GM23338 (cell line): Measurements from ENCODE around the gene GNG7. TPM values are rescaled to one million over a fixed set of nuclear protein-coding genes. Genes with fewer than 3 reads are reported as not detected.

ENCODE experiments used
- ATAC-seq: fragments of 200-7000 bp; cut with Tn5 transposase; 3 replicates; pipeline ENCODE4 v1.9.1; 2020
- DNase-seq: peaks from one replicate; pipeline ENCODE4 v3.0.0-alpha.2; 2015; ENCODE audit warnings: low spot score
- H2AFZ ChIP-seq: fragments of 200-600 bp; sonication (generic); 2 replicates; pipeline ENCODE4 v1.8.0; 2016; ENCODE audit warnings: antibody characterized with exemption, mild to moderate bottlenecking, moderate library complexity
- H3F3A ChIP-seq: fragments of 200-600 bp; sonication (generic); replicated peaks from 2 replicates; pipeline ENCODE4 v1.8.0; 2017; ENCODE audit warnings: antibody characterized with exemption, mixed run types, low read depth
- H3K27ac ChIP-seq: fragments of 200-600 bp; sonication (generic); 2 replicates; pipeline ENCODE4 v1.6.1; 2016; ENCODE audit warnings: low read depth
- H3K27me3 ChIP-seq: fragments of 200-600 bp; sonication (generic); 2 replicates; pipeline ENCODE4 v1.8.0; 2016; ENCODE audit warnings: mild to moderate bottlenecking, mixed run types, moderate library complexity; ENCODE audit not compliant: insufficient read depth
- H3K36me3 ChIP-seq: fragments of 200-600 bp; sonication (generic); 2 replicates; pipeline ENCODE4 v1.8.0; 2016; ENCODE audit warnings: mild to moderate bottlenecking; ENCODE audit not compliant: insufficient read depth
- H3K4me1 ChIP-seq: fragments of 200-600 bp; sonication (generic); 2 replicates; pipeline ENCODE4 v1.8.0; 2016; ENCODE audit warnings: mild to moderate bottlenecking, moderate library complexity; ENCODE audit not compliant: insufficient read depth
- H3K4me2 ChIP-seq: fragments of 200-600 bp; sonication (generic); 2 replicates; pipeline ENCODE4 v1.7.1; 2017; ENCODE audit warnings: mixed run types
- H3K4me3 ChIP-seq: fragments of 200-600 bp; sonication (generic); 2 replicates; pipeline ENCODE4 v1.6.1; 2016; ENCODE audit warnings: mixed run types
- H3K79me2 ChIP-seq: fragments of 200-600 bp; sonication (generic); replicated peaks from 2 replicates; pipeline ENCODE4 v1.8.0; 2017; ENCODE audit warnings: mild to moderate bottlenecking; ENCODE audit not compliant: insufficient read depth
- H3K9me2 ChIP-seq: fragments of 200-600 bp; sonication (generic); 2 replicates; pipeline ENCODE4 v1.8.0; 2017; ENCODE audit not compliant: insufficient read depth
- H4K20me1 ChIP-seq: fragments of 200-600 bp; sonication (generic); replicated peaks from 2 replicates; pipeline ENCODE4 v1.8.0; 2017; ENCODE audit warnings: mild to moderate bottlenecking; ENCODE audit not compliant: insufficient read depth
- H3K27ac Mint-ChIP-seq: 2 replicates; pipeline ENCODE4 v1.8.0; 2020; ENCODE audit warnings: inconsistent platforms, mild to moderate bottlenecking, moderate library complexity, mixed read lengths
- H3K27me3 Mint-ChIP-seq: 3 replicates; pipeline ENCODE4 v1.8.0; 2022; ENCODE audit warnings: low read depth, mild to moderate bottlenecking, moderate library complexity, mixed read lengths, inconsistent platforms; ENCODE audit not compliant: insufficient read depth, poor library complexity
- H3K36me3 Mint-ChIP-seq: 3 replicates; pipeline ENCODE4 v1.8.0; 2021; ENCODE audit warnings: low read depth, mild to moderate bottlenecking, inconsistent platforms, moderate library complexity, mixed read lengths
- H3K4me1 Mint-ChIP-seq: 3 replicates; pipeline ENCODE4 v1.8.0; 2020; ENCODE audit warnings: mild to moderate bottlenecking, inconsistent platforms, mixed read lengths
- H3K4me3 Mint-ChIP-seq: 3 replicates; pipeline ENCODE4 v1.8.0; 2021; ENCODE audit warnings: moderate library complexity, mild to moderate bottlenecking, inconsistent platforms, mixed read lengths
- H3K9me3 Mint-ChIP-seq: 3 replicates; pipeline ENCODE4 v1.8.0; 2020; ENCODE audit warnings: moderate library complexity, mild to moderate bottlenecking, inconsistent platforms, mixed read lengths
- CREB1 ChIP-seq: fragments of 250-450 bp; sonication (Bioruptor Pico); IDR thresholded peaks from 2 replicates; pipeline ENCODE4 v1.5.0; 2020; ENCODE audit warnings: low read depth, mild to moderate bottlenecking, moderate library complexity
- EZH2phosphoT487 ChIP-seq: fragments of 200-600 bp; sonication (generic); IDR thresholded peaks from one replicate; pipeline ENCODE4 v1.8.1; 2018; ENCODE audit warnings: antibody characterized with exemption; ENCODE audit not compliant: unreplicated experiment
- JUNB ChIP-seq: IDR thresholded peaks from one replicate; pipeline ENCODE4 v1.6.1; 2016; ENCODE audit warnings: antibody characterized with exemption; ENCODE audit not compliant: unreplicated experiment
- NANOG ChIP-seq: IDR thresholded peaks from 2 replicates; pipeline ENCODE4 v1.6.1; 2016; ENCODE audit warnings: antibody characterized with exemption, borderline replicate concordance
- STAT1 ChIP-seq: IDR thresholded peaks from one replicate; pipeline ENCODE4 v1.6.1; 2016; ENCODE audit warnings: antibody characterized with exemption; ENCODE audit not compliant: unreplicated experiment
- ZNF114 ChIP-seq: fragments of 250-450 bp; sonication (Bioruptor Pico); IDR thresholded peaks from 2 replicates; pipeline ENCODE4 v1.5.0; 2020; ENCODE audit warnings: mild to moderate bottlenecking, moderate library complexity
- ZNF331 ChIP-seq: fragments of 250-450 bp; sonication (Bioruptor Pico); IDR thresholded peaks from 2 replicates; pipeline ENCODE4 v1.5.0; 2020; ENCODE audit warnings: low read depth, mild to moderate bottlenecking, moderate library complexity
- polyA plus RNA-seq: library from polyadenylated mRNA; unstranded; fragments of >200 nt; fragmentation: Nextera tagmentation; extraction: Ambion mirVana; gene quantifications from 2 replicates; pipeline ENCODE4 v1.2.1, GENCODE V29; 2016
- total RNA-seq: library from RNA; depleted of rRNA; stranded (reverse); fragments of >200 nt; shearing (Covaris generic); gene quantifications from 2 replicates; pipeline ENCODE4 v1.2.3, GENCODE V29; 2014
- TF ChIP-seq, protein P1 (sequence below): fragments of 250-450 bp; sonication (Bioruptor Pico); IDR thresholded peaks from 2 replicates; pipeline ENCODE4 v1.5.0; 2020; ENCODE audit warnings: mild to moderate bottlenecking, moderate library complexity
- TF ChIP-seq, protein P2 (sequence below): IDR thresholded peaks from 2 replicates; pipeline ENCODE4 v1.6.1; 2016; ENCODE audit warnings: antibody characterized with exemption
- TF ChIP-seq, protein P3 (sequence below): IDR thresholded peaks from one replicate; pipeline ENCODE4 v1.6.1; 2018; ENCODE audit warnings: antibody characterized with exemption; ENCODE audit not compliant: unreplicated experiment
- TF ChIP-seq, protein P4 (sequence below), 2 experiments: fragments of 200-600 bp in 1 of 2; sonication (generic) in 1 of 2; conservative IDR thresholded peaks; 2 replicates each; pipeline versions ENCODE4 v1.5.1 to v1.6.1; 2016 to 2017; ENCODE audit warnings: antibody characterized with exemption in 2 of 2, low read depth in 2 of 2, mild to moderate bottlenecking in 2 of 2, moderate library complexity in 1 of 2

Gene GNG7
- total and polyA plus RNA-seq, 2 experiments from 2014 or later, result 5.1 to 5.4 TPM

DNA sequence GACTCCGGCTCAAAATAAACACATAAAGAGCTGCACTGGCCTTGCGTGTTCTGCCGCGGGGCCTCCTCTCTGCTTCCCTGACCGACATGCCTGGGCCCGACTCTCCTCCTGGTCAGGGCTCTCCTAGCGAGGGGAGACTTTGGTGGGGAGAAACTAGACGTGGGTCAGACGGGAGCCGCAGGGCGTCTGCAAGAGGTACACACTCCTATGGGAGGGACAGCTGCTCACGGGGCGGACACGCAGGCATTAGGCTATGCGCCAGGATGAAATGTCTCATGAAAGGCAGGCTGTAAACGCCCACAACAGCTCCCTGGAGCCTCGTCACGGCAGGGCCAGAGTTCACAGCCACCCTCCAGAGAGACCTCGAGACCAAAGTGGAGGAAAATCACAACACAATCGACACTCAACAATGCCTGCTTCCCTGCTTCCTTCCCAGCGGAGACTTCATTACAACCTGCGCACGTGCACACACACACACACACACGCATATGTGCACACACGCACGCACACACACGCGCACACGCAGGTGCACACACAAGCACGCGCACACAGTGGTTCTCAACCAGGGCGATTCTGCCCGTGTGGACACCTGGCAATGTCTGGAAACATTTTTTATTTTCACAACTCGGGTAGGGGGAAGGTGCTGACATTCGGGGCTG, 31.6 kb upstream of the GNG7 start:
- Histone ChIP-seq H3F3A (no peaks in the 10 kb centered on the region), H4K20me1 (no peaks in the 10 kb centered on the region; the same call in none of the 2 replicates), H3K4me1 (0 out of 2 replicates have a peak, but pooled peaks cover under 1% of the 10 kb centered on the region), H3K27ac (no peak overlapping the region), H3K27me3 (no peaks in the 10 kb centered on the region), H3K79me2 (peaks cover 2% of the 10 kb centered on the region; the same call in 1 of the 2 replicates), H3K4me3 (no peak overlapping the region), H3K36me3 (no peaks in the 10 kb centered on the region; the same call in 1 of the 2 replicates), H3K9me2 (no peaks in the 10 kb centered on the region), H2AFZ (no peak overlapping the region), H3K4me2 (no peak overlapping the region)
- H3K27ac Mint-ChIP-seq, result no peak overlapping the region
- H3K27me3 Mint-ChIP-seq, result peaks cover 15% of the 10 kb centered on the region
- TF ChIP-seq CREB1 (CRISPR knock-in tag) (no peak), ZNF331 (CRISPR knock-in tag) (no peak), NANOG (no peak), STAT1 (no peak), EZH2phosphoT487 (no peak), ZNF114 (no peak), JUNB (no peak)
- TF ChIP-seq, protein P1, sequence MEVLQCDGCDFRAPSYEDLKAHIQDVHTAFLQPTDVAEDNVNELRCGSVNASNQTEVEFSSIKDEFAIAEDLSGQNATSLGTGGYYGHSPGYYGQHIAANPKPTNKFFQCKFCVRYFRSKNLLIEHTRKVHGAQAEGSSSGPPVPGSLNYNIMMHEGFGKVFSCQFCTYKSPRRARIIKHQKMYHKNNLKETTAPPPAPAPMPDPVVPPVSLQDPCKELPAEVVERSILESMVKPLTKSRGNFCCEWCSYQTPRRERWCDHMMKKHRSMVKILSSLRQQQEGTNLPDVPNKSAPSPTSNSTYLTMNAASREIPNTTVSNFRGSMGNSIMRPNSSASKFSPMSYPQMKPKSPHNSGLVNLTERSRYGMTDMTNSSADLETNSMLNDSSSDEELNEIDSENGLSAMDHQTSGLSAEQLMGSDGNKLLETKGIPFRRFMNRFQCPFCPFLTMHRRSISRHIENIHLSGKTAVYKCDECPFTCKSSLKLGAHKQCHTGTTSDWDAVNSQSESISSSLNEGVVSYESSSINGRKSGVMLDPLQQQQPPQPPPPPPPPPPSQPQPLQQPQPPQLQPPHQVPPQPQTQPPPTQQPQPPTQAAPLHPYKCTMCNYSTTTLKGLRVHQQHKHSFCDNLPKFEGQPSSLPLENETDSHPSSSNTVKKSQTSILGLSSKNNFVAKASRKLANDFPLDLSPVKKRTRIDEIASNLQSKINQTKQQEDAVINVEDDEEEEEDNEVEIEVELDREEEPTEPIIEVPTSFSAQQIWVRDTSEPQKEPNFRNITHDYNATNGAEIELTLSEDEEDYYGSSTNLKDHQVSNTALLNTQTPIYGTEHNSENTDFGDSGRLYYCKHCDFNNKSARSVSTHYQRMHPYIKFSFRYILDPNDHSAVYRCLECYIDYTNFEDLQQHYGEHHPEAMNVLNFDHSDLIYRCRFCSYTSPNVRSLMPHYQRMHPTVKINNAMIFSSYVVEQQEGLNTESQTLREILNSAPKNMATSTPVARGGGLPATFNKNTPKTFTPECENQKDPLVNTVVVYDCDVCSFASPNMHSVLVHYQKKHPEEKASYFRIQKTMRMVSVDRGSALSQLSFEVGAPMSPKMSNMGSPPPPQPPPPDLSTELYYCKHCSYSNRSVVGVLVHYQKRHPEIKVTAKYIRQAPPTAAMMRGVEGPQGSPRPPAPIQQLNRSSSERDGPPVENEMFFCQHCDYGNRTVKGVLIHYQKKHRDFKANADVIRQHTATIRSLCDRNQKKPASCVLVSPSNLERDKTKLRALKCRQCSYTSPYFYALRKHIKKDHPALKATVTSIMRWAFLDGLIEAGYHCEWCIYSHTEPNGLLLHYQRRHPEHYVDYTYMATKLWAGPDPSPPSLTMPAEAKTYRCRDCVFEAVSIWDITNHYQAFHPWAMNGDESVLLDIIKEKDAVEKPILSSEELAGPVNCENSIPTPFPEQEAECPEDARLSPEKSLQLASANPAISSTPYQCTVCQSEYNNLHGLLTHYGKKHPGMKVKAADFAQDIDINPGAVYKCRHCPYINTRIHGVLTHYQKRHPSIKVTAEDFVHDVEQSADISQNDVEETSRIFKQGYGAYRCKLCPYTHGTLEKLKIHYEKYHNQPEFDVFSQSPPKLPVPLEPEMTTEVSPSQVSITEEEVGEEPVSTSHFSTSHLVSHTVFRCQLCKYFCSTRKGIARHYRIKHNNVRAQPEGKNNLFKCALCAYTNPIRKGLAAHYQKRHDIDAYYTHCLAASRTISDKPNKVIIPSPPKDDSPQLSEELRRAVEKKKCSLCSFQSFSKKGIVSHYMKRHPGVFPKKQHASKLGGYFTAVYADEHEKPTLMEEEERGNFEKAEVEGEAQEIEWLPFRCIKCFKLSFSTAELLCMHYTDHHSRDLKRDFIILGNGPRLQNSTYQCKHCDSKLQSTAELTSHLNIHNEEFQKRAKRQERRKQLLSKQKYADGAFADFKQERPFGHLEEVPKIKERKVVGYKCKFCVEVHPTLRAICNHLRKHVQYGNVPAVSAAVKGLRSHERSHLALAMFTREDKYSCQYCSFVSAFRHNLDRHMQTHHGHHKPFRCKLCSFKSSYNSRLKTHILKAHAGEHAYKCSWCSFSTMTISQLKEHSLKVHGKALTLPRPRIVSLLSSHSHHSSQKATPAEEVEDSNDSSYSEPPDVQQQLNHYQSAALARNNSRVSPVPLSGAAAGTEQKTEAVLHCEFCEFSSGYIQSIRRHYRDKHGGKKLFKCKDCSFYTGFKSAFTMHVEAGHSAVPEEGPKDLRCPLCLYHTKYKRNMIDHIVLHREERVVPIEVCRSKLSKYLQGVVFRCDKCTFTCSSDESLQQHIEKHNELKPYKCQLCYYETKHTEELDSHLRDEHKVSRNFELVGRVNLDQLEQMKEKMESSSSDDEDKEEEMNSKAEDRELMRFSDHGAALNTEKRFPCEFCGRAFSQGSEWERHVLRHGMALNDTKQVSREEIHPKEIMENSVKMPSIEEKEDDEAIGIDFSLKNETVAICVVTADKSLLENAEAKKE, result no peak
- TF ChIP-seq, protein P2, sequence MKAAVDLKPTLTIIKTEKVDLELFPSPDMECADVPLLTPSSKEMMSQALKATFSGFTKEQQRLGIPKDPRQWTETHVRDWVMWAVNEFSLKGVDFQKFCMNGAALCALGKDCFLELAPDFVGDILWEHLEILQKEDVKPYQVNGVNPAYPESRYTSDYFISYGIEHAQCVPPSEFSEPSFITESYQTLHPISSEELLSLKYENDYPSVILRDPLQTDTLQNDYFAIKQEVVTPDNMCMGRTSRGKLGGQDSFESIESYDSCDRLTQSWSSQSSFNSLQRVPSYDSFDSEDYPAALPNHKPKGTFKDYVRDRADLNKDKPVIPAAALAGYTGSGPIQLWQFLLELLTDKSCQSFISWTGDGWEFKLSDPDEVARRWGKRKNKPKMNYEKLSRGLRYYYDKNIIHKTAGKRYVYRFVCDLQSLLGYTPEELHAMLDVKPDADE, result no peak
- TF ChIP-seq, protein P3, sequence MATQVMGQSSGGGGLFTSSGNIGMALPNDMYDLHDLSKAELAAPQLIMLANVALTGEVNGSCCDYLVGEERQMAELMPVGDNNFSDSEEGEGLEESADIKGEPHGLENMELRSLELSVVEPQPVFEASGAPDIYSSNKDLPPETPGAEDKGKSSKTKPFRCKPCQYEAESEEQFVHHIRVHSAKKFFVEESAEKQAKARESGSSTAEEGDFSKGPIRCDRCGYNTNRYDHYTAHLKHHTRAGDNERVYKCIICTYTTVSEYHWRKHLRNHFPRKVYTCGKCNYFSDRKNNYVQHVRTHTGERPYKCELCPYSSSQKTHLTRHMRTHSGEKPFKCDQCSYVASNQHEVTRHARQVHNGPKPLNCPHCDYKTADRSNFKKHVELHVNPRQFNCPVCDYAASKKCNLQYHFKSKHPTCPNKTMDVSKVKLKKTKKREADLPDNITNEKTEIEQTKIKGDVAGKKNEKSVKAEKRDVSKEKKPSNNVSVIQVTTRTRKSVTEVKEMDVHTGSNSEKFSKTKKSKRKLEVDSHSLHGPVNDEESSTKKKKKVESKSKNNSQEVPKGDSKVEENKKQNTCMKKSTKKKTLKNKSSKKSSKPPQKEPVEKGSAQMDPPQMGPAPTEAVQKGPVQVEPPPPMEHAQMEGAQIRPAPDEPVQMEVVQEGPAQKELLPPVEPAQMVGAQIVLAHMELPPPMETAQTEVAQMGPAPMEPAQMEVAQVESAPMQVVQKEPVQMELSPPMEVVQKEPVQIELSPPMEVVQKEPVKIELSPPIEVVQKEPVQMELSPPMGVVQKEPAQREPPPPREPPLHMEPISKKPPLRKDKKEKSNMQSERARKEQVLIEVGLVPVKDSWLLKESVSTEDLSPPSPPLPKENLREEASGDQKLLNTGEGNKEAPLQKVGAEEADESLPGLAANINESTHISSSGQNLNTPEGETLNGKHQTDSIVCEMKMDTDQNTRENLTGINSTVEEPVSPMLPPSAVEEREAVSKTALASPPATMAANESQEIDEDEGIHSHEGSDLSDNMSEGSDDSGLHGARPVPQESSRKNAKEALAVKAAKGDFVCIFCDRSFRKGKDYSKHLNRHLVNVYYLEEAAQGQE, result no peak
- TF ChIP-seq, protein P4, sequence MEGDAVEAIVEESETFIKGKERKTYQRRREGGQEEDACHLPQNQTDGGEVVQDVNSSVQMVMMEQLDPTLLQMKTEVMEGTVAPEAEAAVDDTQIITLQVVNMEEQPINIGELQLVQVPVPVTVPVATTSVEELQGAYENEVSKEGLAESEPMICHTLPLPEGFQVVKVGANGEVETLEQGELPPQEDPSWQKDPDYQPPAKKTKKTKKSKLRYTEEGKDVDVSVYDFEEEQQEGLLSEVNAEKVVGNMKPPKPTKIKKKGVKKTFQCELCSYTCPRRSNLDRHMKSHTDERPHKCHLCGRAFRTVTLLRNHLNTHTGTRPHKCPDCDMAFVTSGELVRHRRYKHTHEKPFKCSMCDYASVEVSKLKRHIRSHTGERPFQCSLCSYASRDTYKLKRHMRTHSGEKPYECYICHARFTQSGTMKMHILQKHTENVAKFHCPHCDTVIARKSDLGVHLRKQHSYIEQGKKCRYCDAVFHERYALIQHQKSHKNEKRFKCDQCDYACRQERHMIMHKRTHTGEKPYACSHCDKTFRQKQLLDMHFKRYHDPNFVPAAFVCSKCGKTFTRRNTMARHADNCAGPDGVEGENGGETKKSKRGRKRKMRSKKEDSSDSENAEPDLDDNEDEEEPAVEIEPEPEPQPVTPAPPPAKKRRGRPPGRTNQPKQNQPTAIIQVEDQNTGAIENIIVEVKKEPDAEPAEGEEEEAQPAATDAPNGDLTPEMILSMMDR (conservative IDR thresholded peaks at IDR 0.05; ENCODE audit: low read depth in 2 of 2), result no peak
- no peak for DNase-seq
- no peaks in the 10 kb centered on the region for H3K9me3 Mint-ChIP-seq
- H3K36me3 Mint-ChIP-seq, result peaks cover 41% of the 10 kb centered on the region
- H3K4me1 Mint-ChIP-seq, result peaks cover 1% of the 10 kb centered on the region; the same call in 2 of the 3 replicates
- no peak for ATAC-seq
- no peak overlapping the region for H3K4me3 Mint-ChIP-seq
